Spinal cord (tissue), 10 donors: Measurements from ENCODE around the gene DNM1L. TPM values are rescaled to one million over a fixed set of nuclear protein-coding genes. Genes with fewer than 3 reads are reported as not detected.

Experiments
- DNase-seq, 6 donors: peaks; one replicate each; pipeline versions ENCODE4 v3.0.0 to v3.0.0-alpha.2; 2013 to 2015; ENCODE audit warnings: low spot score in 6 of 6, low read depth in 4 of 6
- H3K27ac ChIP-seq: one replicate; pipeline ENCODE4 v1.5.1; 2013; ENCODE audit warnings: low read depth, low read length, control low read depth
- H3K27me3 ChIP-seq: one replicate; pipeline ENCODE4 v1.6.1; 2013; ENCODE audit warnings: low read length; ENCODE audit not compliant: control insufficient read depth, insufficient read depth
- H3K36me3 ChIP-seq: one replicate; pipeline ENCODE4 v1.6.1; 2013; ENCODE audit warnings: low read length; ENCODE audit not compliant: control insufficient read depth, insufficient read depth
- H3K4me1 ChIP-seq: one replicate; pipeline ENCODE4 v1.6.1; 2013; ENCODE audit warnings: low read length; ENCODE audit not compliant: control insufficient read depth, insufficient read depth
- H3K4me3 ChIP-seq: one replicate; pipeline ENCODE4 v1.5.1; 2013; ENCODE audit warnings: low read depth, low read length, control low read depth
- H3K9me3 ChIP-seq: one replicate; pipeline ENCODE4 v1.6.1; 2013; ENCODE audit warnings: low read length; ENCODE audit not compliant: control insufficient read depth, insufficient read depth
- WGBS: methylation state at CpG from one replicate; pipeline ENCODE4 v1.1.5; 2013; ENCODE audit warnings: missing lambda C conversion rate; ENCODE audit not compliant: insufficient coverage; 5-methylcytosine and 5-hydroxymethylcytosine counted together
- polyA plus RNA-seq, 2 donors: library from polyadenylated mRNA; unstranded; fragments of 120-200 nt; gene quantifications; one replicate each; pipeline ENCODE4 v1.2.1, GENCODE V29; 2013; ENCODE audit not compliant: insufficient read length in 2 of 2
- total RNA-seq, 2 donors: library from RNA; depleted of rRNA in 1 of 2; stranded (reverse); fragments of 120-200 nt in 1 of 2; fragments of >200 nt in 1 of 2; gene quantifications; one replicate each; pipeline versions ENCODE4 v1.2.3 to v1.2.4, GENCODE V29; 2013 to 2014
- donor health status: healthy.

Gene DNM1L
- total and polyA plus RNA-seq, 4 donors = 89.6 to 205 (median 147) TPM

- H3K4me3 ChIP-seq = no peak overlapping the region
- peaks cover 25% of the 10 kb centered on the region for H3K36me3 ChIP-seq
- no peak for DNase-seq
- H3K9me3 ChIP-seq = no peaks in the 10 kb centered on the region
- H3K4me1 ChIP-seq = no peaks in the 10 kb centered on the region
- no peak overlapping the region for H3K27ac ChIP-seq
- H3K27me3 ChIP-seq = no peaks in the 10 kb centered on the region
- 100% methylated on average over 5 of the region's 10 CpGs for WGBS
Observed at GRCh38 chr12:32742133-32742532, 63.0 kb downstream of the DNM1L start.

- WGBS = no CpG with 5 or more reads among the region's 2 CpGs
- no peaks in the 10 kb centered on the region for H3K9me3 ChIP-seq
- H3K4me1 ChIP-seq = no peaks in the 10 kb centered on the region
- DNase-seq = no peak
- H3K36me3 ChIP-seq = peaks cover 33% of the 10 kb centered on the region
- no peaks in the 10 kb centered on the region for H3K27me3 ChIP-seq
- H3K4me3 ChIP-seq = no peak overlapping the region
- H3K27ac ChIP-seq = no peak overlapping the region
Observed at GRCh38 chr12:32743264-32743663, 64.2 kb downstream of the DNM1L start.

- no CpG with 5 or more reads among the region's 4 CpGs for whole genome bisulfite sequencing
- no peaks in the 10 kb centered on the region for H3K9me3 ChIP-seq
- H3K27me3 ChIP-seq = no peaks in the 10 kb centered on the region
- peaks cover 30% of the 10 kb centered on the region for H3K36me3 ChIP-seq
- no peak for DNase-seq
- H3K27ac ChIP-seq = no peak overlapping the region
- no peak overlapping the region for H3K4me3 ChIP-seq
- peaks cover 11% of the 10 kb centered on the region for H3K4me1 ChIP-seq
Observed at GRCh38 chr12:32753605-32754004, 74.5 kb downstream of the DNM1L start.

GRCh38 chr12:32754111-32754510 is 75.0 kb downstream of the DNM1L start:
- WGBS = no CpG with 5 or more reads among the region's 2 CpGs
- no peak overlapping the region for H3K27ac ChIP-seq
- H3K4me1 ChIP-seq = peaks cover 11% of the 10 kb centered on the region
- no peaks in the 10 kb centered on the region for H3K27me3 ChIP-seq
- no peak overlapping the region for H3K4me3 ChIP-seq
- H3K36me3 ChIP-seq = peaks cover 30% of the 10 kb centered on the region
- H3K9me3 ChIP-seq = no peaks in the 10 kb centered on the region
- no peak for DNase-seq

- peak overlapping the region; percentile 97 for H3K27ac ChIP-seq
- H3K36me3 ChIP-seq = peaks cover 25% of the 10 kb centered on the region
- no peaks in the 10 kb centered on the region for H3K27me3 ChIP-seq
- peaks cover 11% of the 10 kb centered on the region for H3K4me1 ChIP-seq
- WGBS = under 1% methylated on average over 40 of the region's 40 CpGs
- no peaks in the 10 kb centered on the region for H3K9me3 ChIP-seq
- DNase-seq = peak in 5 of 6 donors; percentile 13 to 68 (median 33)
- H3K4me3 ChIP-seq = peak overlapping the region; percentile 65
Observed at GRCh38 chr12:32755051-32755653, 76.1 kb downstream of the DNM1L start.

GRCh38 chr12:32755654-32756475 is 76.8 kb downstream of the DNM1L start, which contains the start of gene YARS2:
Gene YARS2, minus strand, starts transcription at chr12:32755897. Its CDS starts 23 bp downstream, at chr12:32755874.
- peak; percentile 94 to 100 (median 97) for DNase-seq
- 0% methylated on average over 25 of the region's 39 CpGs for WGBS
- peak within 1 kb of the TSS; percentile 65 for H3K4me3 ChIP-seq
- no peaks in the 10 kb centered on the region for H3K27me3 ChIP-seq
- no peaks in the 10 kb centered on the region for H3K9me3 ChIP-seq
- H3K4me1 ChIP-seq = peaks cover 11% of the 10 kb centered on the region
- H3K36me3 ChIP-seq = peaks cover 19% of the 10 kb centered on the region
- H3K27ac ChIP-seq = peak within 1 kb of the TSS; percentile 97

- Histone ChIP-seq H3K36me3 (peaks cover 12% of the 10 kb centered on the region), H3K4me3 (peak overlapping the region; percentile 65), H3K9me3 (no peaks in the 10 kb centered on the region), H3K4me1 (peaks cover 11% of the 10 kb centered on the region), H3K27me3 (peaks cover 2% of the 10 kb centered on the region), H3K27ac (no peak overlapping the region)
- 17% methylated on average over 5 of the region's 8 CpGs for WGBS
- peak in 1 of 6 donors; percentile 11 for DNase-seq
Observed at GRCh38 chr12:32756476-32757066, 77.5 kb downstream of the DNM1L start.

GRCh38 chr12:32757157-32757556 is 78.1 kb downstream of the DNM1L start:
- Histone ChIP-seq H3K27me3 (peaks cover 2% of the 10 kb centered on the region), H3K4me3 (no peak overlapping the region), H3K36me3 (peaks cover 8% of the 10 kb centered on the region), H3K4me1 (peaks cover 11% of the 10 kb centered on the region), H3K9me3 (no peaks in the 10 kb centered on the region), H3K27ac (no peak overlapping the region)
- no peak for DNase-seq
- WGBS = 100% methylated on average over 2 of the region's 3 CpGs

GRCh38 chr12:32761716-32762115 is 82.6 kb downstream of the DNM1L start:
- H3K4me1 ChIP-seq = no peaks in the 10 kb centered on the region
- H3K27me3 ChIP-seq = peaks cover 2% of the 10 kb centered on the region
- no peak overlapping the region for H3K4me3 ChIP-seq
- H3K36me3 ChIP-seq = no peaks in the 10 kb centered on the region
- no peak for DNase-seq
- no peak overlapping the region for H3K27ac ChIP-seq
- WGBS = no CpG with 5 or more reads among the region's 1 CpG
- H3K9me3 ChIP-seq = no peaks in the 10 kb centered on the region
